GM21717 (cell line): ENCODE measurements around the gene SLC38A10.

Experiments used
- ATAC-seq: cut with Tn5 transposase; IDR thresholded peaks from one replicate; pipeline ENCODE4 v1.9.1; 2021; ENCODE audit warnings: mild to moderate bottlenecking, moderate library complexity; ENCODE audit not compliant: unreplicated experiment

SLC38A10 gene

GRCh38 chr17:81279278-81280275 lies 15.5 kb downstream of the SLC38A10 start:
- ATAC-seq, result no peak

- no peak for ATAC-seq
These were observed 16.3 kb downstream of the SLC38A10 start for GRCh38 chr17:81278831-81279230.

GRCh38 chr17:81277946-81278693 lies 17.0 kb downstream of the SLC38A10 start:
- no peak for ATAC-seq

GRCh38 chr17:81277421-81277820 lies 17.7 kb downstream of the SLC38A10 start:
- ATAC-seq, result no peak

- ATAC-seq, result no peak
These were observed 18.3 kb downstream of the SLC38A10 start for GRCh38 chr17:81276781-81277180.

- no peak for ATAC-seq
These were observed 20.6 kb downstream of the SLC38A10 start for GRCh38 chr17:81274471-81274855.

GRCh38 chr17:81273698-81274470 lies 21.2 kb downstream of the SLC38A10 start:
- ATAC-seq, result no peak

GRCh38 chr17:81272616-81273015 lies 22.5 kb downstream of the SLC38A10 start:
- ATAC-seq, result no peak

GRCh38 chr17:81271226-81271625 lies 23.9 kb downstream of the SLC38A10 start:
- ATAC-seq, result no peak

- no peak for ATAC-seq
These were observed 24.8 kb downstream of the SLC38A10 start for GRCh38 chr17:81270279-81270678.

GRCh38 chr17:81267390-81268067 lies 27.6 kb downstream of the SLC38A10 start:
- no peak for ATAC-seq

GRCh38 chr17:81265576-81265975 lies 29.5 kb downstream of the SLC38A10 start:
- no peak for ATAC-seq

- no peak for ATAC-seq
These were observed 30.5 kb downstream of the SLC38A10 start for GRCh38 chr17:81264640-81265039.

GRCh38 chr17:81263371-81264181 lies 31.5 kb downstream of the SLC38A10 start:
- ATAC-seq, result no peak

GRCh38 chr17:81261582-81262336 lies 33.3 kb downstream of the SLC38A10 start:
- no peak for ATAC-seq

- ATAC-seq, result no peak
These were observed 34.0 kb downstream of the SLC38A10 start for GRCh38 chr17:81261096-81261495.

GRCh38 chr17:81260641-81261040 lies 34.5 kb downstream of the SLC38A10 start:
- no peak for ATAC-seq

- ATAC-seq, result no peak
These were observed 34.9 kb downstream of the SLC38A10 start for GRCh38 chr17:81260171-81260570.

- ATAC-seq, result no peak
These were observed 36.0 kb downstream of the SLC38A10 start for GRCh38 chr17:81259058-81259605.
